Lower leg skin (tissue), 4 donors: ENCODE data around the gene FAM120A. TPM values are rescaled to one million over a fixed set of nuclear protein-coding genes. Genes with fewer than 3 reads are reported as not detected.

Experiments
- DNase-seq, 2 donors: peaks; one replicate each; pipeline ENCODE4 v3.0.0-alpha.2; 2019; ENCODE audit warnings: low spot score in 2 of 2
- H3K4me3 ChIP-seq: fragments of 200-600 bp; sonication (generic); 2 replicates; pipeline ENCODE4 v1.5.1; 2017; ENCODE audit warnings: mild to moderate bottlenecking, low read depth; ENCODE audit not compliant: poor library complexity, severe bottlenecking
- POLR2A ChIP-seq, 2 donors: fragments of 450-650 bp; IDR thresholded peaks; one replicate each; pipeline ENCODE4 v1.6.1; 2016 to 2017; ENCODE audit warnings: antibody characterized with exemption in 2 of 2, mild to moderate bottlenecking in 1 of 2, moderate library complexity in 1 of 2
- WGBS, 2 donors: methylation state at CpG; one replicate each; pipeline ENCODE4 v1.1.5; 2018; 5-methylcytosine and 5-hydroxymethylcytosine counted together
- intact Hi-C: fragments of 100-400 bp; cut with DNase I; formaldehyde crosslinking; loops from one replicate; pipeline ENCODE4 v1.15.0; 2023; ENCODE audit warnings: low total_unique reads
- total RNA-seq, 4 donors: library from RNA; depleted of rRNA; stranded (reverse); fragments of >200 nt; gene quantifications; one replicate each; pipeline ENCODE4 v1.1.0, GENCODE V29; 2016
- TF ChIP-seq, protein P1 (sequence below), 3 donors: fragments of 450-650 bp; IDR thresholded peaks; one replicate each; pipeline ENCODE4 v1.5.1; 2016; ENCODE audit warnings: antibody characterized with exemption in 3 of 3, mild to moderate bottlenecking in 3 of 3, moderate library complexity in 2 of 3

FAM120A gene
- total RNA-seq, 4 donors from 2014 or later, result 58.1 to 80.5 (median 65.0) TPM

DNA sequence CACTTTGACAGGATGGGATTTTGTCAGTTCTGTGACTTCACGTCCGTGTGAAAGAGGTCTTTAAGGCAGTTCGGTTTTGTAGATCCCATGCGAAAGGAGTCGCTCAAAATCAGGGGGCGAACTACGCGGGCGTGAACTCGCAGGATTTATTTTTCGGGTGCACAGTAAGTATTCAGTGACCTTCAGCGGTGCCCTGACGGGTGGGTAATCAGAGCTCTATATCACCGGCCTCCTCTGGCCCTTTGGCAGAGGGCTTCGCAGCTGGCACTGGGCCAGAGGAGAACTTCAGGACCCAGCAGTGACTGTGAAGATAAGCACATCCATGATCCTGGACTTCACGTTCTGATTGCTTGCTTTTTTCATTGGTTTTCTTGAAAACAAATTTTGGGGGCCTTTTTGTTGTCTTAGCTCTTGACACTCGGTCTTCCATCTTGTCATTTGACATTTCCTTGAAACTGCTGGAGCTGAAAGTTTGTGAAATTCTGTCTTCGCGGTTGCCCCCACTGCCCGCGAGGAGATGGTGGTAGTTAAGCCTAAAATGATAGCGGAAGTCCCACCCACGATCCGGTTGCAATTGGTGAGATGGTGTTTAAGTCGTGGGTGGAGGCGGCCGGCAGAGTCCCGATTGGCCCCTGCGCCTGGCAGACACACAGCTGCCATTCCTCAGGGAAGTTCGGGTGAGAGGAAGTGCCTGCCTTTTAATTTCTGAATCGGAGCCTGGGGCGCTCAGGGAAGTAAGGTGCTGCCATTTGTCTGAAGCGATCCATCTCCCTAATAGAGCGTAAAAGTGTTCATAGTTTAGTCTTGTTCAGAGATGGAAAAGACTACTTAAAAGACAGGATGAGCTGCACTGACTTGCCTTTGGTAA is 1.8 kb downstream of the FAM120A start, which contains the start of gene FAM120AOS:
FAM120AOS (minus strand) TSS at position 535 of the 868 bp plus-strand sequence. CDS start 872 bp downstream, outside the sequence.
- peak; percentile 94 to 99 for DNase-seq
- 1% methylated on average over 34 of the region's 34 CpGs for WGBS, 2 donors
- TF ChIP-seq, protein P1, sequence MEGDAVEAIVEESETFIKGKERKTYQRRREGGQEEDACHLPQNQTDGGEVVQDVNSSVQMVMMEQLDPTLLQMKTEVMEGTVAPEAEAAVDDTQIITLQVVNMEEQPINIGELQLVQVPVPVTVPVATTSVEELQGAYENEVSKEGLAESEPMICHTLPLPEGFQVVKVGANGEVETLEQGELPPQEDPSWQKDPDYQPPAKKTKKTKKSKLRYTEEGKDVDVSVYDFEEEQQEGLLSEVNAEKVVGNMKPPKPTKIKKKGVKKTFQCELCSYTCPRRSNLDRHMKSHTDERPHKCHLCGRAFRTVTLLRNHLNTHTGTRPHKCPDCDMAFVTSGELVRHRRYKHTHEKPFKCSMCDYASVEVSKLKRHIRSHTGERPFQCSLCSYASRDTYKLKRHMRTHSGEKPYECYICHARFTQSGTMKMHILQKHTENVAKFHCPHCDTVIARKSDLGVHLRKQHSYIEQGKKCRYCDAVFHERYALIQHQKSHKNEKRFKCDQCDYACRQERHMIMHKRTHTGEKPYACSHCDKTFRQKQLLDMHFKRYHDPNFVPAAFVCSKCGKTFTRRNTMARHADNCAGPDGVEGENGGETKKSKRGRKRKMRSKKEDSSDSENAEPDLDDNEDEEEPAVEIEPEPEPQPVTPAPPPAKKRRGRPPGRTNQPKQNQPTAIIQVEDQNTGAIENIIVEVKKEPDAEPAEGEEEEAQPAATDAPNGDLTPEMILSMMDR (IDR thresholded peaks at IDR 0.05), result no peak
- TF ChIP-seq POLR2A (IDR thresholded peaks at IDR 0.05), result no peak
- peak within 1 kb of the TSS; percentile 58 for H3K4me3 ChIP-seq
- intact Hi-C loops, result no loop called here

DNA sequence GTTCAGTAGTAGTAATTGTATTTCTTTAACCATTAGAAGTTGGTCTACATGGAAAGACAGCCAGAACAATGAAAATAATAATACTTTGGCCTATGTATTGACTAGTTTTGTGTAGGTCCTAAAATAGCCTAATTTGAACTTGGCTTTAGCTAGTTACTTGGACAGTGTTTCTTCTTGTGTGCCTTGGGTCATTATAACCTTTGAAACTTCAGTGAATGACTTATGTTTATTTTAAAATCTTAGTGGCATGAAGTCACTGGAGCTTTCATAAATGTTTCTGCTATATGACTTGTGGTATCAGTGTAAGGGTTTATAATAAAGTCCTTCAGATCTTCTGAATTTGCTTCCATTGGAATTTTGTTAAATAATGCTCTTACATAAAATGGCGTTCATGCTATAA is 4.5 kb downstream of the FAM120A start:
- no peak for DNase-seq
- 87 to 90% methylated on average over 1 of the region's 1 CpG for WGBS, 2 donors
- no peak for TF ChIP-seq POLR2A (IDR thresholded peaks at IDR 0.05)
- TF ChIP-seq, protein P1 (IDR thresholded peaks at IDR 0.05), result no peak
- no peak overlapping the region for H3K4me3 ChIP-seq
- intact Hi-C loops, result no loop called here

DNA sequence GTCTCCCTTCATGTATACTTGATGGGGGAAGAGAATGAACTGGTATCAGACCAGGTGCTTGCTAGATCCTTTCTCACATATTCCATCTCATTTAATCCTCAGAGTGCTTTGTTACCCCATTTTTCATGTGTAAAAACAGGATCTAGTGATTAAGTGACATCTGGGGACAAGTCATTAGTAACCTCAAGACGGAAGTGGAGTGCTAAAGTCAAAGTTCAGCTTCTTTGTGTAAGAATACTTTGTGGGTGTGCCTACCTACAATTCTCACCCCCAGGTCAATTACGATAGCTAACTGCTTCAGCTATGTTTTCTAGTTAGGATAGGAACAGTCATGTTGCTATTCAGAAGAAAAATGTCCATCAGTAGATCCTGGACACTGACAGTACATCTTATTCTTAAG is 5.0 kb downstream of the FAM120A start:
- intact Hi-C loops, result no loop called here
- TF ChIP-seq, protein P1 (IDR thresholded peaks at IDR 0.05), result no peak
- no peak for TF ChIP-seq POLR2A (IDR thresholded peaks at IDR 0.05)
- WGBS, 2 donors, result 36 to 42% methylated on average over 2 of the region's 2 CpGs
- DNase-seq, result no peak
- no peak overlapping the region for H3K4me3 ChIP-seq

DNA sequence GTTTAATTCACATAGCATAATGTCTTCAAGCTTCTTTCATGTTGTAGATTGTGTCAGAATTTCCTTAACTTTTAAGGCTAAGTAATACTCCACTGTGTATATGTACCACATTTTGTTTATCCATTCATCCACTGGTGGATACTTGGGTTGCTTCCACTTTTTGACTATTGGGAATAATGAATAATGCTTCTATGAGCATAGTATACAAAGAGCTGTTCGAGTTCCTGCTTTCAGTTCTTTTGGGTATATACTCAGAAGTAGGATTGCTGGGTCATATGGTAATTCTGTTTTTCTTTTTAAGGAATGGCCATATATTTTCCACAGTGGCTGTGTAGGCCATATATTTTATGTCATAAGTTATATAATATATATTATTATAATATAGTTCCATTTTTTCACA is 5.5 kb downstream of the FAM120A start:
- intact Hi-C loops, result no loop called here
- TF ChIP-seq POLR2A (IDR thresholded peaks at IDR 0.05), result no peak
- TF ChIP-seq, protein P1 (IDR thresholded peaks at IDR 0.05), result no peak
- WGBS, 2 donors, result 81 to 82% methylated on average over 1 of the region's 1 CpG
- no peak for DNase-seq
- H3K4me3 ChIP-seq, result no peak overlapping the region

DNA sequence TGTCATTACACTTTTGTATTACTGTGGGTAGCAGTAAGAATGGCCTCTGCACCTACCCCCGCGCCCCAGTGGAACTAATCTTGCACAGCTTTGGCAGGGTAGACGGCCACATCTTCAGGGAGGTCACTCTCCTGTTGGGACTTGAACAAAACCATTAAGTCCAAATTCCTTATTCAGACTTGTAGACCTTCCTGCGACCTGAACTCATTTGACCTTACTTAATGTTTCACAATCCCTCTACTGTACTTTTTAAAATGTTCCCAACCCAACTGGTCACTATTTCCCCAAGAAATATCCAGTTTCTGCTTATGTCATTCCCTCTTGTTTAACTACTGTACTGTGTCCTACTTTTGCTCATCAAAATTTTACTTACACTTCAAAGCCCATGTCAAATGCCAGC is 7.2 kb downstream of the FAM120A start:
- H3K4me3 ChIP-seq, result no peak overlapping the region
- DNase-seq, result no peak
- WGBS, 2 donors, result 76 to 78% methylated on average over 4 of the region's 4 CpGs
- intact Hi-C loops, result no loop called here
- TF ChIP-seq, protein P1 (IDR thresholded peaks at IDR 0.05), result no peak
